ENCODE results near the gene WIPF3.

Gene WIPF3

DNA sequence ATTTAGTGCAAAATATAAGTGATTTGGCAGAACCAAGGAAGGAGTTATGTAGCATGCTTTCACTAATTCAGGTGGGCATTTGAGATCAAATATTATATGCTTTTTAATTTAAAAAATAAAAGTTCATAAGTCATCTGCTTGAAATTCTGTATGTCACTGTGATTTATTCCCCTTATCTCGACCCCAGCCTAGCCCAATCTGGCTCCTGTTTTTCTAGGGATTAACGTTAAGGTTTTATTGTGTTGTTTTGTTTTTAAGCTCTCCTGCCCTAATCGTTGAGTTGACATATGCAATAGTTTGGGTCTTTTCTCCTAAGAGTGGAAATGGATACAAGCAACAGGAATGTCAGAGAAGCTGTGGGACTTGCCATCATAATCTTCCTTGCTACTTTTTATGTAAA lies 42.6 kb downstream of the WIPF3 start:
- DNase-seq: no peak

DNA sequence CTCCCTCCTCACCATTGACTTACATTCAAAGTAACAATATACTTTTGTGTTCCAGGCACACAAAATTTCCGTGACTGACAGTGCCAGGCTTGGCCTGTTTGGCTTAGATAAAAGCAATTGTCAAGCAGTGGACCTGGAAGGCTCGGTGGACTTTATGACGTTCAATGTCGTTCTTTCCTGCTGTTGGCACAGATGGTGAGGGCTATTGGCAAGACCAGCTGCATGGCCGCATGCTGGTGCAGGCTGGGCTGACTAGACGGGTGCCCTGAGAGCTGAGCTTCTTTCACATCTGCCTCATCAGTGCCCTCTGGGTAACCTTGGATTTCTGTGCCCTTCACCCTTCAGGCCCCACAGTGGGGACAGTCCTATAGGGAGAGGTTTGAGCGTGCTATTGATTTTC lies 45.2 kb downstream of the WIPF3 start:
- no peak for DNase-seq

DNA sequence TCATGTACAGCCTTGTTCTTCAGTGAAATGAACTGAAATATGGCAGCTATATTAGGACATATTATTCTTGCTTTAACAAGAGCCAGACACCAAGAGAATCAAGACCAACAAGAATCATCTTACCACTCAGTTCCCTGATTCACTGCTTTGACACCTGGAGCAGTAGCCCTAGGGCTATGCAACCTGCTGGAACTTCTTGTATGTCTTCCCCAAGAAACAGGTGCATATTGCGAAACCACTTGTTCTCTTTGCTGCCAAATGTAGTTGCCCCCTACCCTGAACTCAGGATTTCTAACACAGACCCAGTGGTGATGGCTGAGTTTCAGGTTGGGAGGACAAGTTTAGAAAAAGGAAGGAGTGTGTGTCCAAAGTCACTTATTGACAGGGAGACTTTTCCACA lies 46.1 kb downstream of the WIPF3 start:
- no peak for DNase-seq

DNA sequence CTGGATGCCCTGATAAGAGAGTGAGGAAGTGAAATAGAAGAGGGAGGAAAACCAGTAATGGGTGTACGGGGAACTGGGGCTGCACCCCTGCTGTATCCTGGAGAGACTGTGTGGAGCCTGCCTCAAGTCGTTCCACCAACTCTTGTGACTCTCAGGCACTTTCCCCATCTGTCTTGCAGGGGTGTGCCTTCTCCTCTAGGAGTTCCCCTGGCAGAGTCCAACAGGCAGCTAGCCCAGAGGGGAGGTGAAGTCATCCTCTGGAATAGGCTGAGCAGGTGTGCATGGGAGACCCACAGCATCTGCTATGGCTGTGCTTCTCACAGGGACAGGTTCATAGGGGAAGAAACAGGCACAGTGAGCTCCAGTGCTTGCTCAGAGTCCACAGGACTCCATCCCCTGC lies 46.8 kb downstream of the WIPF3 start:
- no peak for DNase-seq

DNA sequence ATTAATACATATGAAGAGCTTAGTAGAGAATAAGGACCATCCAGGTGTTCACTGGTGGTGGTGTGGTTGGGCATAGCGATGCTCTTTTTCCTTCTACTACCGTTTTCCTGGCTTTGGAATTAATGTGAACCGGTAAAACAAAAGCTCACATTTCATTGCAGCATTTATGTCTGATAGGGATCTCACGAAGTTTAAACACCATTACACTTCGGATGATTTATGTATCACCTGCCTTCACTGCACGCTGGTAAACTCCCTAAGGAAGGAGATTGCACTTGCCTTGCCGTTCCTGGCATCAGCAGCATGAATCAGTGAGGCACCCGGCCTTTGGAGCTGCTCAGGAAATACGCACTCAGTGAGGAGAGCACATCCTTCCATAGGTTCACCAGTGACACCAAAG lies 47.5 kb downstream of the WIPF3 start:
- no peak for DNase-seq

DNA sequence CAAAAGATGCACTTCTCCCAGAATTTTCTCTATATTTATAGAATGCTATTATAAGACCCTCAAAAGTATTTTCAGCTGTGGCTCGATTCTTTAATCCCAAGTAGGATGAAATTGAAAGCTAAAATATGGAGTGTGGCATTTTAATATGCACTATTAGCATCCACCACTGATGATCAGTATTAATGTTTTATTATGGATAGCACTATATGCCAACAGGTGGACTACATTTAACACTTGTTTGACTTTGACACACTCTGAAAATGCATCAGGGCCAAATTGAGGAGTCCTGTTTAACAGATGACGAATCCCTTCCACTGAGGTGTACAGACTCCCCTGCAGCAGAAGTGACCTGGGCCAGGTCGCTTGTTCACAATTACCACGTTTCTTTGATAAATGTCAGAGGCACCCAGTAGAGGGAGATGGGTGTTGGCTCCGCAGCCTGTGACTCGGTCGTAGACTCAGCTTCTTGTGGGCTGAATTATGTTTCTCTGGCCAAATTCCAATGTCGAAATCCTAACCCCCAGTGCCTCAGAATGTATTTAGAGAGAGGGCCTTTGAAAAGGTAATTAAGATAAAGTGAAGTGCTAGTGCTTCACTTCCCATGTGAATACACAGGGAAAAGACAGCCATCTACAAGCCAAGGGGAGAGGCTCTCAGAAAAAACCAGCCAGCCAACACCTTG lies 48.1 kb downstream of the WIPF3 start:
- DNase-seq: no peak

DNA sequence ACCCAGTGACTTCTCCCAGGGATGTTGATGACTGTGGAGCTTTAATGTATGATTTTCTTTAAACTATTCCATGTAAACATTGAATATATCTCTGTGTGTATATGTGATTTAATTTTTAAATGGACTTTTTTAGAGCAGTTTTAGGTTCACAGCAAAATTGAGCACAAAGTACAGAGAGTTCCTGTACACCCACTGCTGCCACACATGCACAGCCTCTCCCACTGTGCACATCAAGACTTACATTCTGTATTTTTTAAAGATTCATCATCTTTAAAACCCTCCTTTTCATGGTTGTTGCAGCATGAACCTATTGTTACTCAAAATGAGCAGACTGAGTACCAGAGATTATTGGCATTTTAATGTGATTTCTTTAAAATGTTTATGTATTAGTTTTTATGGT lies 51.3 kb downstream of the WIPF3 start:
- no peak for DNase-seq

DNA sequence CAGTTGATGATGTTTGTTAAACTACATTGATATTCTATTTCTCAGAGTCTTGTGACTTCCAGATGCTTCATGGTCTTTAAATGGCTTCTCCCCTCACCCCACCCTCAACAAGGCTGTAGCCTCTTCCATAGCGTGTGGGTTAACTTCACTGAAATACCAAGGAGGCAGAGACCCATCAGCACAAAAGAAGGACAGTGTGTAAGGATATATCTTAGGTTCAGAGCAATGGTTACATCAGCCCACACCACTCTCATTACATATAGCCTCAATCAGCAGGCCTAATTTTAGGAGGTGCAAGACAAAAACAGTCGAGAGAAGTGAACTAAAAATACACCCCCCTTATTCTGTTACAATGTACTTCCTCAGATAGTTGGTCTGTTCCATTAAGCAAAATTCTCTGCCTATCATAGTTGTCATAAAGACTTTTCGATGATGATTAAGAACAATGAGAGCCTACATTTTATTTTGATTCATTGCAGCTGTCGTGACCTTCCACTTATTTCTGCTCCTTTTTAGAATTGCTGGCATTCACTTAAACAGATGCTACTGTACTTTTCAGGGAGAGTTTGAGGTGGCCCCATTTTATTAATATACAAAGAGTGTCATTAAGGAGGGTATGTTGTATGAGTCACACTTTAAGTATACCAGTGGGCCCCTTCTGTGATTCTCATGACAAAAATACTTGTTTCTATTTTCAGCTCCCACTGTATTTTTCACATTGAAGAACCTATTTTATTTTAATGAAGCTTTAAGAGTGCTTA lies 52.1 kb downstream of the WIPF3 start:
- no peak for DNase-seq

DNA sequence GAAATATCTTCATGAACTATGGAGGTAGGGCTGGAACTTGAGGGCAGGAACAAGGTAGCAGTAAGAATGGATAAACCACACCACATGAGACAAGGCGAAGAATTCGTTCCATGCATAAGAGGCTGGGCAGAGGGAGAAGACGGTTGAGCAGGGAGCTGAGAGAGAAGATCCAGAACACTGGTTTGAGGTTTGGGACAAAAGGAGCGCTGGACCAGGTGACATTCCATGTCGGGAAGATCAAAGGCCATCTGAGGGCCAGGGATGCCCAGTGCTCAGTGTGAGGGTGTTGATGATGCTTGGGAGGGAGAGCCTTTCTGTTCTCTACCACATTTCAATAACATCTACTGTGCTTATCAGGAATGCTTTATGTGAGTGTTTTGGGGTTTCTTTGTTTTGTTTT lies 52.8 kb downstream of the WIPF3 start:
- DNase-seq: no peak

DNA sequence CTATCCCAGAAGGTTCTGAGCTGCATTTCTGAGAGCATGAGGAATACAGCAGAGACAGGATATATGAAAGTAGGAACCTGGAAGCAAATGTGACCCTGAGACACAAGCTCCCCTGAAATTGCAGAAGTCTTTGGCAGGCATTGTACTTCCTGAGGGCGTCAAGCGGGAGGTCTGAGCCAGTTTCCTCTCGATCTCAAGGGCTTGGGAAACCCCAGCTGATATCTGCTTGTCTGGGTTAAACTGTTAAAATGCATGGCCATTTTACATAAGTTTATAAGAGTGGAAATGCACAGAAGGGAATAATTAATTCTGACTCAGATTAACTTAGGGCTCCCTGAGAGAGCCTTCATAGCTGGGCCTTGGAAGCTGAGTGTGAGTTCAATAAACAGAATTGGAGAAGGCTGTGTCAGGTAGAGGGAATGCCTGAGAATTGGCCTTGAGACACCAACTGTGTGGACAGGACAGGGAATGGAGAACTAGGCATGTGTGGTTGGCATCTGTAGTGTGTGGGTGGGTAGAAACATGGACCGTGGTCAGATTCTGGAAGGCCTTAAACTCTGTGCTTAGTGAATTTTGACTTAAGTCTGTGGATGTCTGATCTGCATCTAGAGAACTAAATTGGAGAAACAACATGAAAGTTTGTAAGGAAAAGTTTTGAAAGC lies 53.3 kb downstream of the WIPF3 start:
- DNase-seq: peak; percentile 68 to 79

DNA sequence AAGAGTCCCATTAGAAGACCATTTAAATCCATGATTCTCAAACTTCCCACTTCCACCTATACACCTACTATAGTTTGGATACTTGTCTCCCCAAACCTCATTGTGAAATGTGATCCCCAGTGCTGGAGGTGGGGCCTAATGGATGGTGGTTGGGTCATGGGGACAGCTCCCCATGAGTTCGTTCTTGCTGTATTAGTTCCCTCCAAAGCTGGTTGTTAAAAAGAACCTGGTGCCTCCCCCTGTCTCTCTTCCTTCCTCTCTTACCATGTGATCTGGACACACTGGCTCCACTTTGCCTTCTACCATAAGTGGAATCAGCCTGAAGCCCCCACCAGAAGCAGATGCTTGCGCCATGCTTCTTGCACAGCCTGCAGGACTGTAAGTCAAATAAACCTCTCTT lies 53.9 kb downstream of the WIPF3 start:
- peak in 1 of 2 experiments; percentile 7 for DNase-seq

DNA sequence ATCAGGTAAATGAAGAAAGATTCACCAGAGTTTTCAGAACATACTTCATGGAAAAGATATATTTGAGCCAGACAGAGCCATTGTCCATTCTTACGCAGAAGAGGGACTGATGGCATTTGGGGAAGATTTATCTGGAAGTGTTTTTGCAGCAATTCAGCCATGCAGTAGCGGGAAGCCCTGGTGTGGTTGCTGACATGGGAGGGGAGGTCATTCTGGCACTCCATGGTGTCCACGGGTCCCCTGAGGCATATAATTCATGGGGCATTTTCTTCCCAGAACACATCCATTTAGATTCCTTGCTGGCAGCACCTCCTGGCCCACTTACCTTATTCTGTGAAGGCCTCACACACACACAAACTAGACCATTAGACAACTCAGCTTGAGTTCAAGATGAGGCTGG lies 55.6 kb downstream of the WIPF3 start:
- no peak for DNase-seq

DNA sequence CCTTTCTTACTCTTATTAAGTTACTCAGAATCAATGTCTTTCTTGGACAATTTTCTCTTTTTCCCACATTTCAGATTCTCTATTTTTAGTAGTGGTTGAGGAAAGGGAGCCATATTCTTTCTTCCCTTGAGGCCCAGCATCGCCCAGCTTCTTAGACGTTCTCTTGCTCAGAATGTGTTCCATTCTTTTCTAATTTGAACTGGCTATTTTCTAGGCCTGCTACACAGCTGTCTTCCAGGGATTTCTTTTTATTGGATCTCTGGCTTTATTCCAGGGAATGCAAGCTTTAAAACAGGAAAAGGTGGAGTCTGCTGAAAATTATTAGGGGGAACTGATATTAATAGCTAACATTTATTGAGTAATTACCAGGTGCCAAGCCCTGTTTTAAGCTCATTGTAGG lies 58.3 kb downstream of the WIPF3 start:
- no peak for DNase-seq

DNA sequence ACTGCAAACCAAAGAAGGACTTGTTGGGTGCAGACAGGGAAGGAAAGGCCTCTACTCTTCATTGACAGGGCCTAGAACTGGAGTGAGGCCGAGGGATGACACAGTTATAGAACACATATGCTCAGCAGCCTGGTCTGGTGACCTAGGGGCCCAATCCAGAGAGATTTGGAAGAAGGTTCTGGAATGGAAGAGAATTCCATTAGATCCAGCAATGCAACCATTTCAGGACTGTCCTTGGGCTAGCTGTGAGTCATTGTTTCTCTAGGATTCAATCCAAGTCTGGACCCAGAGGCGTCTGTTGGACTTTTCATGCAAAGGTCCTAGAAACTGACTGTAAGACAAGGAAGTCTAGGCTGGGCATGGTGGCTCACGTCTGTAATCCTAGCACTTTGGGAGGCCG lies 59.2 kb downstream of the WIPF3 start:
- DNase-seq: no peak

DNA sequence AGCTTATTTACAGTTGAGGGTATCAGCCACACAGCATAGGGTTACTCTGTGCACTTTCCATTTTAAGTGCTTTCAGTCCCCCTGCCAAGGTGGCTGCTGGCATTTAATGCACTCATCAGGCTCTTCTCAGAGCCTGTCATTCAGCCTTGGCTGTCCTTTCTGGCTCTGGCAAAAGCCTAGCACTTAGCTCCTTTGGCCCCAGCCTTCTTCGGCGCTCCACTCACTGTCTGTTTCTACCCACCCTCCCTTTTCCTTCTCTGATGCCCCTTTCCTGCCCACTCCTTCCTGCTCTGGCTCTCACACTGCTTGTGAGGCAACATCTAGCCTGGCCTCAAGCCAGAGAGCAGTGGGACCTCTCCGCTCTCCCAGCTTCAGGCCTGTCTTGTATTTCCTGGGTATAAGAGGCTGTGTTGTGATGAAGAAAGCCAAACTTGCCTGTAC lies 60.2 kb downstream of the WIPF3 start:
- peak; percentile 88 to 92 for DNase-seq

DNA sequence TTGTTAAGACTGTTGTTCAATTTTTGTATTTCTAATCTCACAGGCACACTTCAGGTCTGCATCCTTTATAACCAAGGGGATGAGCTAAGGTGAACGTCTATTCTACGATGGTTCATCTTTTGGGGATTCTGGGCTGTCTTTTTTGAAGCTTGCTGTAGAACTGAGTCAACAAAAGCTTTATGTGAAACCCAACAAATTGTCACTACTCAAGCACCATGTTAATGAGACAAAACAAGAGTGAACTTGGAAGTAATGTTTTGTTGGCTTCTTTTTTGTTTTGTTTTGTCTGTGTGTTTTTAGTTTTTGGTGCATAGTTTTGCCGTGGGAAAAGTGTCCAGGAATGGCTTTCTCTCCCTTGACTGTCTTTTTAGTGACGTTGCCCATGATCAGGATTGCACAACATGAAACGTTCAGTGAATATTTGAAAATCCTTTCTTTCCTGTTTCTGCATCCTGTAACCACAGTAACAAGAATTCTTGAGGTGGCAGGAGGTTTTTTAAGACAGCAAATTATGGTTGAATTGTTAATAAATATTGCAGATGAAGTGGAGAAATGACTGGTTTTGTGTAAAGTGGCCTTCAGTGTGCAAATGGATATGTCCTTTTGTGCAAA lies 65.6 kb downstream of the WIPF3 start:
- DNase-seq: peak; percentile 60 to 68

DNA sequence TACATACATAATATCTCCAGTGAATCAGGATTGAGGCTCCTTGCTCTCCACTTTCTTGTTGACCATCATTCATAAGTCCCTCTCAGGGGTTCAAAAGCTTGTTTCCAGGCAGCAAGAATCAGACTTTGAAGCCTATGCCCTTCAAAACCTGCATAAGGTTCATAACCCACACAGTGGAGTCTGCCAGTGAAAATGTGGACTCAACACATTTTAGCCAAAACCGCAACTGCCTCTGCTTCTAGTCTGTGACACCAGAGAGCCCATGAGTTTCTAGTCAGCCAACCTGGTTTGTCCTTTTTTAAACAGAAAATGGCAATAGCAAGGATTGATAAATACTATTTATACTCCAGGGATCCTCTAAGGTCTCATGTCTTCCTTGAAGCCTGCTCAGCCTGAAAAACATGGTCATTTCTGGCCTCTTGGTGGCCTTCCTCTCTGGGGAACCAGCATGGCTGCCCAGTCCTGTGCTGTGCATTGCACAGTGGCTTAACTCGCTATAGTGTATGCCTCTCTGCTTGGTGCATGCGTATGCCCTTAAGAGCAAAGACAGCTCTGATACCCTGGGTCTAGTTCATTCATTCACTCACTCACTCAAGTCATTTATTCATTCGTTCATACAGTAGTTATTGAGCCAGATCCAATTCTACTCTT lies 67.5 kb downstream of the WIPF3 start:
- DNase-seq: no peak

DNA sequence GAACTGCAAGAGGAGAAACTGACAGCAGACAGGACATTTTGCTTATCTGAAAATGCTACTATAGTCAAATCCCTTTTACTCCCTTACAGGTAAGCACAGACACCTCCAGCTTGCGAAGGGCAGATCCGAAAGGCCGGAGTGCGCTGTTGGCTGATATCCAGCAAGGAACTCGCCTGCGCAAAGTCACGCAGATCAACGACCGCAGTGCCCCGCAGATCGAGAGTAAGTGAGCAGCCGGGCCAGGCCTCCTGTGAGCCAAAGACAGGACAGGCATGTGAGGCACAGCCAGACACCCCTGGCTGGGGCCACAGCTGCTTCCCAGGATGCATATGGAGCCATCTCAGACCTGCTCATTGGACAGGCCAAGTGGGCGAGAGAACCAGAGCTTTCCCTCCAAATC lies 69.4 kb downstream of the WIPF3 start:
- DNase-seq: no peak

DNA sequence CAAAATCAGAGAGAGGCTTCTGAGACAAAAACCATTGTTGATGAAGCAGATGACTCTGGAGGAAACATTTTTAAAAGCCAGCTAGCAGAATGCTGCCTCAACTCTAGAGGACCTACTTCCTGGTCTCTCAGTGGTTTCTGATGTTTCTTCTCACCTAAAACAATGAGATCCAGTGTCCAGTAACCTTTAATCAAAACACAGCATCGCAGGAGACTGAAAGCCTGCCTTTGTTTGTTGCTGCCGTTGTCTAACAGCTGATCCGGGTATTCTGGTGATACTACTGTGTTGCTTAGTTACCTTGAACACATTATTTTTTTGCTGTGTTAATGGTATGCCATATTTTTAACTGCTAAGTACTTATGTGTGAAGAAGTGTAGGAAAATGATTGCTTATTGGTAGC lies 70.9 kb downstream of the WIPF3 start:
- DNase-seq: no peak

DNA sequence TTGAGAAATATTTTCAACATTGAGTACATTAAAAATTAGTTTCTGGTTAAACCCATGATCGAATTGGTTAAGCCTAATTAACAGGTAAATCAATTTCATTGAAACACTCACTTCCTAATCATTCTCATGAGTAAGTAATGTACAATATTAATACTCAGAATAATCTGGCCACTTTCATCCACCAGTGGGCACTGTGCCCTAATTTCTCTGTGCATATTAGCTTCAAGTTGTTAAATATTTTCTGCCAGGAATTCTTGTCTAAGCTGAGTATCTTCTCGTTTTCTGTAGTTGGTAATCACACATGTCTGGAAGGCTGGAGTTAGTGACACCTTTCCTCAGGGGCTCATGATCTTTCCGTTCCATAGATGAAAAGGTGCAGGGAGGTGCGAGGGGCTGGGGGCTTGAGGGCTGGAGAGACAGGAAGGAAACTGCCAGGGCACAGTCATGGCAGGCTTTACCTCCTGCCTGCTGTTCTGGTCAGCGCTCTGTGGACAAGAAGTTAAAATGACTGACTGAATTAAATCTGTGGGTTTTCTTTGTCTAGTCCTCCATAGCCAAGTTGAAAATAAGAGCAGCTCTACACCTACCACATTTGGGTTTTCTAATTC lies 71.9 kb downstream of the WIPF3 start:
- peak; percentile 60 to 62 for DNase-seq

DNA sequence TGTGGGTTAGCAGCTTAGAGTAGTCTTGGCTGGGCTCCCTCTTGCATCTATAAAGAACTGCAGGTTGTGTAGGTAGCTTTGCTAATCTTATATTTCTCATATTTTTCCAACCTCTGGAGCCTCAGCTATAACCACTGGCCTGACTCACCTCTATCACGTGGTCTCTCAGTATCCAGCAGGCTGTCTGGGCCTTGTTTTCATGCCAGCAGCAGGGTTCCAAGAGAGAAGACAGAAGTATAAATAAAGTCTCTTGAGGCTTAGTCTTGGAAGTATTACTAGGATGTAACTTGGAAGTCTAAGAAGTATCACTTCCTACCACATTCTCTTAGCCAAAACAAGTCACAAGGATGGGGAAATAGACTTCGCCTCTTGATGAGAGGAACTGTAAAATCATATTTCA lies 73.3 kb downstream of the WIPF3 start:
- DNase-seq: no peak

DNA sequence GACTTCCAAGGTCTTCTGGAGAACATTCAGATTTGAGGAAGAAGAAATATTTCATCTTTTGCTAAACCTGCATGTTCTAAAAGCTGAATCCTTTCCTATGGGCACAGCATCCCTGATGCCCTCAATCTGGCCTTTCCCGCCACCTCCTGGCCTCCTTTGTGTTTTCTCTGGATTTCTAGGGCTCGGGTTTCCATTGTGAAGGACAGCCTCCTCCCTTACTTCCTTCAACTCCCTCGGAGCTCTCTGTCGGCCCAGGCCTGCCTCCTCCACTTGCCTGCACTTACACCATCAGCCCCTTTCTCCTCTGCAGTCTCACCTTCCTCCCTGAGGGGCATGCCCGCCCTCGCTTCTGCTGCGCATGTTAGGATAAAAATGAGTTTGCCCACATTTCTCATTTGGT lies 75.4 kb downstream of the WIPF3 start:
- DNase-seq: no peak

DNA sequence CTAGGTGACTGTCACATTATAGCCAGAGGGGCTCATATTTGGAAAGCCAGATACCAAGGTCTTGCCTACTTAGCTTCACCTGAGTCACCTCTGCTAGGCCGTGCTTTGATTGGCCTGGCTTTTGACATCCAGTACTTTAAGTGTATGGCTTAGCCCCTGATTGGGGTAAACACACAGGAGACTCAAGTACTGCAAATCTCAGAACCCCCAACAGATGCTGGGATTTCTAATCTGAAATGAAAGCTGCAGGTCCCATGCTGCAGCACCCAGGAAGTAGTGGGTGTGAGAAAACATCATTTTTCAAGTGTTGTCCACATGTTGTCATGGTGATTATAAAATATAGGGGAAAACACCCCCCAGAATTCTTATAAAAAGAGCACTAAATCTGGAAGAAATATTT lies 76.2 kb downstream of the WIPF3 start:
- no peak for DNase-seq
